Duodenal mucosa (tissue), 2 donors: ENCODE data around the gene SPIN1.

Source experiments
- H3K27ac ChIP-seq: one replicate; pipeline ENCODE4 v1.7.0; 2013; ENCODE audit warnings: low read depth, low read length
- H3K27me3 ChIP-seq, 2 donors: one replicate each; pipeline ENCODE4 v1.7.0; 2013; ENCODE audit warnings: low read length in 2 of 2, control low read depth in 1 of 2; ENCODE audit not compliant: insufficient read depth in 2 of 2, control insufficient read depth in 1 of 2
- H3K36me3 ChIP-seq, 2 donors: one replicate each; pipeline ENCODE4 v1.7.0; 2013; ENCODE audit warnings: low read length in 2 of 2, control low read depth in 1 of 2; ENCODE audit not compliant: insufficient read depth in 2 of 2, control insufficient read depth in 1 of 2
- H3K4me1 ChIP-seq, 2 donors: one replicate each; pipeline ENCODE4 v1.7.0; 2013; ENCODE audit warnings: low read length in 2 of 2, control low read depth in 1 of 2; ENCODE audit not compliant: insufficient read depth in 2 of 2, control insufficient read depth in 1 of 2
- H3K4me3 ChIP-seq, 2 donors: one replicate each; pipeline ENCODE4 v1.7.0; 2013; ENCODE audit warnings: low read length in 2 of 2, low read depth in 1 of 2
- H3K9ac ChIP-seq, 2 donors: one replicate each; pipeline ENCODE4 v1.7.0; 2013; ENCODE audit warnings: low read length in 2 of 2, low read depth in 1 of 2
- H3K9me3 ChIP-seq, 2 donors: one replicate each; pipeline ENCODE4 v1.7.0; 2013; ENCODE audit warnings: low read length in 2 of 2, control low read depth in 1 of 2; ENCODE audit not compliant: control insufficient read depth in 1 of 2

The SPIN1 gene

DNA sequence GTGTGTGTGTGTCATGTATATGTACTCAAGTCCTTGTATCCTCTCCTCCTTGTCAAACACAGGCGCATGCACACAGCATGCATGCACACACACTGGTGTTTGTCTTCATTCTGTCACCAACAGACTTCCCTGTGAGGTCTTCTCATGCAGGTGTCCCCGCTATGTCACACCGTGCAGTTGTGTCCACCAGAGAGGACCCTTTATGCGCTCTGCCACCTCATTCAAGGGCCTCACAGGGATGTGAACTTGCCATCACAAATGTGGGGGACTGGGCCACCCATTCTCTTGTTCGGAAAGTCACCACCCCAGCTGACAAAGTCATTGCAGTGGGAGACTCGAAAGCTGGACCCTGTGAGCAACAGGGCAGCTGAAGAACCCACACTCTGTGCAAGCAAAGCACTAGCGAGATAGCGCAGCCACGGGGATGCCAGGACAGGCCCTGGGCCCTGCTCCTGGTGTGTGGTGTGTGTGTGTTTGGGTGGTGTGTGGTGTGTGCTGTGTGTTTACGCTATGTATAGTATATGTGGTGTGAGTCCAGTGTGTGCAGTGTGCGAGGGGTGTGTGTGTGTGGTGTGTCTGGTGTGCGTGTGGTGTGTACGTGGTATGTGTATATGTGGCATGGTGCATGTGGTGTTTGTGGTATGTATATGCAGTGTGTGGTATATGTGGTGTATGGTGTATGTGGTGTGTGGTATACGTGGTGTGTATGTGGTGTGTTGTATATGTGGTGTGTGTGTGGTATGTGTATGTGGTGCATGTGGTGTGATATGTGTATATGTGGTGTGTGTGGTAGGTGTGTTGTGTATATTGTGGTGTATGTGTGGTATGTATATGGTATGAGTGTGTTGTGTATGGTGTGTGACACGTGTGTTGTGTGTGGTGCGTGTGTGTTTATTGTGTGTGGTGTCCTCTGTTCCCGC is 115.9 kb downstream of the SPIN1 start:
- no peak overlapping the region for H3K9ac ChIP-seq
- no peaks in the 10 kb centered on the region for H3K36me3 ChIP-seq
- no peak overlapping the region for H3K27ac ChIP-seq
- no peaks in the 10 kb centered on the region for H3K9me3 ChIP-seq
- H3K27me3 ChIP-seq, result peaks cover 0 to 3% of the 10 kb centered on the region in 2 donors
- no peak overlapping the region for H3K4me3 ChIP-seq
- H3K4me1 ChIP-seq, result no peaks in the 10 kb centered on the region

DNA sequence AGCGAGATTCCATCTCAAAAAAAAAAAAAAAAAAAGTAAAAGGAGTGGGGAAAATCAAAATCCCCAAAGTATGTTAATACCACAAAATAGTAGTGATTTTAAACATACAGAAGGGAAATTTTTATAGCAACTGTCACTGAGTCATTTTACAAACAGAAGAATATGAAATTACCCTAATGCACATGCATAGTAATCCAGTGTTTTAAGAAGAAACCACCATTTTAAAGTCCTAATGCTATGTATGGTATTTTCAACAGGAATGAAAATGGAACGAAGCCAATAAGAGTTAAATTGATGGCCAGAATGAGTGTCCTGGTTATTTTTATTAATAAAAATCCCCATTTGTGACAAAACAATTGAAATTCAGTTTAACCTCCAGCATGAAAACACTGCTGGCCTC is 120.1 kb downstream of the SPIN1 start:
- Histone ChIP-seq H3K4me1 (no peaks in the 10 kb centered on the region), H3K9me3 (no peaks in the 10 kb centered on the region), H3K36me3 (no peaks in the 10 kb centered on the region), H3K9ac (no peak overlapping the region), H3K4me3 (no peak overlapping the region), H3K27ac (no peak overlapping the region), H3K27me3 (peaks cover 0 to 3% of the 10 kb centered on the region in 2 donors)

- Histone ChIP-seq H3K27ac (no peak overlapping the region), H3K36me3 (no peaks in the 10 kb centered on the region), H3K27me3 (no peaks in the 10 kb centered on the region), H3K9ac (no peak overlapping the region), H3K9me3 (no peaks in the 10 kb centered on the region), H3K4me1 (no peaks in the 10 kb centered on the region), H3K4me3 (no peak overlapping the region)
Observed at GRCh38 chr9:88511906-88512305, 123.7 kb downstream of the SPIN1 start.

DNA sequence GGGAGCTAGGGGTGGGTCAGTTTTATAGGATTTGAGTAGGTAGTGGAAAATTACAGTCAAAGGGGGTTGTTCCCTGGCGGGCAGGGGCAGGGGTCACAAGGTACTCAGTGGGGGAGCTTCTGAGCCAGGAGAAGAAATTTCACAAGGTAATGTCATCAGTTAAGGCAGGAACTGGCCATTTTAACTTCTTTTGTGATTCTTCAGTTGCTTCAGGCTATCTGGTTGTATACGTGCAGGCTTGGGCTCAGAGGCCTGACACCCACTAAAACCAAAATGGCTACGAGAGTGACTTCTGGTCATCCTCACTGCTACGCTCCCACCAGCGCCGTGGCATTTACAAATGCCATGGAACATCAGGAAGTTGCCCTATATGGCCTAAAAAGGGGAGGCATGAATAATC is 126.0 kb downstream of the SPIN1 start:
- Histone ChIP-seq H3K36me3 (no peaks in the 10 kb centered on the region), H3K27ac (no peak overlapping the region), H3K9me3 (no peaks in the 10 kb centered on the region)

GRCh38 chr9:88521308-88521707 is 133.1 kb downstream of the SPIN1 start:
- H3K4me1 ChIP-seq, result no peaks in the 10 kb centered on the region
- no peaks in the 10 kb centered on the region for H3K27me3 ChIP-seq
- H3K9ac ChIP-seq, result no peak overlapping the region
- H3K9me3 ChIP-seq, result no peaks in the 10 kb centered on the region
- H3K27ac ChIP-seq, result no peak overlapping the region
- H3K36me3 ChIP-seq, result no peaks in the 10 kb centered on the region
- no peak overlapping the region for H3K4me3 ChIP-seq

More for the DNA sequence above, 126.0 kb downstream of the SPIN1 start:
- H3K9ac ChIP-seq, result no peak overlapping the region
- no peak overlapping the region for H3K4me3 ChIP-seq
- no peaks in the 10 kb centered on the region for H3K27me3 ChIP-seq
- H3K4me1 ChIP-seq, result no peaks in the 10 kb centered on the region

DNA sequence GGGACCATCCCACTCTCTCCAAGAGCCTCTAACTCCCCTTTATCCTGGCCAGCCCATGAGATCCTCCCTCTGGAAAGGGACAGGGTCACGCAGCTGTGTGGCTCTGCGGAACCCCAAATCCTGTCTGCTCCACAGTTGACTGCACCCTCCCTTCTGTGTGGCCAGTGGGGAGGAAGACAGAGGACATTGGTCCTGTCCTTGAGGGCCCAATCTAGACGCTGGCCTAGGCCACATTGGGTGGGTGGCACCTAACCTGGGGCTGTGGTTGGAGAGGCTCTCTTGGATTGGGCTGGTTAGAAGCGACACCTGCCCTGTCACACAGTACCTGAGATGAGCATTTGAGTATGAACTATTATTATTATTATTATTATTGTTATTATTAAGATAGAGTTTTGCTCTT is 134.1 kb downstream of the SPIN1 start:
- H3K4me3 ChIP-seq, result no peak overlapping the region
- H3K27ac ChIP-seq, result no peak overlapping the region
- no peaks in the 10 kb centered on the region for H3K9me3 ChIP-seq
- no peaks in the 10 kb centered on the region for H3K4me1 ChIP-seq
- H3K27me3 ChIP-seq, result no peaks in the 10 kb centered on the region
- no peaks in the 10 kb centered on the region for H3K36me3 ChIP-seq
- no peak overlapping the region for H3K9ac ChIP-seq

DNA sequence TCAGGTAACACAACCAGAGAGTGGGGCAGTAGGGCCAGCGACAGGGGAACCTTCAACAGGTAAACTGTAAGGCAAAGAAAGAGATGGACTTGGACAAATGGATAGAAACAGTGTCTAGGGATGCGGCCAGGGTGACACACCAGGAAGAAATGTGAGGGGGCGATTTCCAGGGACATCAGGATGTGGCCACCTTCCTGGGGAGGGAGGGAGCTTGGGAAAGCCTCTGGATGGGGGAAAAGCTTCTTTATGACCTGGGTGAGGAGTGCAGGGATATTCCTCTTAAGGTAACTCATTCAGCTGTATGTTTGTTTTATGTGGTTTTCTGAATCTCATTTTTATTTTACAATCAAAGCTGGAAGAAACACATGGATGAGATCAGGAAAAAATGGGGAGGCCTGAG is 134.8 kb downstream of the SPIN1 start:
- Histone ChIP-seq H3K4me3 (no peak overlapping the region), H3K27ac (no peak overlapping the region)

GRCh38 chr9:88524911-88525310 is 136.7 kb downstream of the SPIN1 start:
- Histone ChIP-seq H3K27me3 (no peaks in the 10 kb centered on the region), H3K4me1 (no peaks in the 10 kb centered on the region), H3K27ac (no peak overlapping the region), H3K9me3 (no peaks in the 10 kb centered on the region), H3K9ac (no peak overlapping the region), H3K36me3 (no peaks in the 10 kb centered on the region), H3K4me3 (no peak overlapping the region)

More for the DNA sequence above, 134.8 kb downstream of the SPIN1 start:
- Histone ChIP-seq H3K9me3 (no peaks in the 10 kb centered on the region), H3K27me3 (no peaks in the 10 kb centered on the region), H3K36me3 (no peaks in the 10 kb centered on the region), H3K4me1 (no peaks in the 10 kb centered on the region), H3K9ac (no peak overlapping the region)

GRCh38 chr9:88527618-88528017 is 139.4 kb downstream of the SPIN1 start:
- H3K27ac ChIP-seq, result no peak overlapping the region
- H3K9me3 ChIP-seq, result no peaks in the 10 kb centered on the region
- H3K4me3 ChIP-seq, result no peak overlapping the region
- H3K4me1 ChIP-seq, result no peaks in the 10 kb centered on the region
- H3K36me3 ChIP-seq, result no peaks in the 10 kb centered on the region
- H3K27me3 ChIP-seq, result peaks cover 0 to 5% of the 10 kb centered on the region in 2 donors
- no peak overlapping the region for H3K9ac ChIP-seq
